Measurements from ENCODE around the gene ATP11A. TPM values are rescaled to one million over a fixed set of nuclear protein-coding genes. Genes with fewer than 3 reads are reported as not detected.

Gene ATP11A
- total RNA-seq, 1 experiment from 2014 or later: 80.4 TPM

- H3K27me3 ChIP-seq (ENCODE audit: insufficient read depth, low read length): no peaks in the 10 kb centered on the region
- ATAC-seq: no peak
- no peak for TF ChIP-seq ZNF274 (IDR thresholded peaks at IDR 0.05; ENCODE audit: low read depth, low read length)
- TF ChIP-seq ELF1 (IDR thresholded peaks at IDR 0.05; ENCODE audit: borderline replicate concordance, low read depth): no peak
- no peak for TF ChIP-seq CEBPB (IDR thresholded peaks at IDR 0.05; ENCODE audit: low read depth)
- RAD21 ChIA-PET (ENCODE audit: low non-redundant PET in 1 of 2, low total read pairs in 2 of 2, uncharacterized antibody in 2 of 2, unreplicated experiment in 2 of 2): no interaction called here
- H3K4me1 ChIP-seq (ENCODE audit: control insufficient read depth in 1 of 2, insufficient read depth in 2 of 2, low read length in 2 of 2): no peaks in the 10 kb centered on the region
- POLR2A ChIA-PET: no interaction called here
- CTCF ChIA-PET: no interaction called here
- no peaks in the 10 kb centered on the region for H3K36me3 ChIP-seq (ENCODE audit: control insufficient read depth in 1 of 2, insufficient read depth in 2 of 2, low read length in 2 of 2)
- no peak overlapping the region for H3K4me2 ChIP-seq (ENCODE audit: low read length)
- no peak overlapping the region for H3K9ac ChIP-seq (ENCODE audit: low read length)
- H3K9me3 ChIP-seq (ENCODE audit: control insufficient read depth in 1 of 2, insufficient read depth in 1 of 2, low read depth in 1 of 2, low read length in 2 of 2): no peaks in the 10 kb centered on the region
- no peaks in the 10 kb centered on the region for H4K20me1 ChIP-seq (ENCODE audit: insufficient read depth)
- no peaks in the 10 kb centered on the region for H3K79me2 ChIP-seq (ENCODE audit: insufficient read depth, low read length)
- no peak for DNase-seq (ENCODE audit: low read depth, low spot score)
- H3K9me2 ChIP-seq (ENCODE audit: insufficient read depth): no peaks in the 10 kb centered on the region
- intact Hi-C loops (cut with micrococcal nuclease): no loop called here
- no peak overlapping the region for H3K27ac ChIP-seq (ENCODE audit: low read depth, low read length)
- no TSS peak for BruUV-seq (replicated peaks)
- H2AFZ ChIP-seq (ENCODE audit: low read depth, low read length, poor library complexity, severe bottlenecking): no peak overlapping the region
- H3K4me3 ChIP-seq (replicated peaks in 1 of 2; ENCODE audit: low read depth in 1 of 2, low read length in 2 of 2): no peak overlapping the region
These were observed 31.9 kb upstream of the ATP11A start for GRCh38 chr13:112657850-112658445.

- Histone ChIP-seq H3K9me3 (ENCODE audit: control insufficient read depth in 1 of 2, insufficient read depth in 1 of 2, low read depth in 1 of 2, low read length in 2 of 2) (no peaks in the 10 kb centered on the region), H3K27ac (ENCODE audit: low read depth, low read length) (no peak overlapping the region), H2AFZ (ENCODE audit: low read depth, low read length, poor library complexity, severe bottlenecking) (no peak overlapping the region), H3K4me2 (ENCODE audit: low read length) (no peak overlapping the region), H3K79me2 (ENCODE audit: insufficient read depth, low read length) (no peaks in the 10 kb centered on the region), H3K36me3 (ENCODE audit: control insufficient read depth in 1 of 2, insufficient read depth in 2 of 2, low read length in 2 of 2) (no peaks in the 10 kb centered on the region), H3K9me2 (ENCODE audit: insufficient read depth) (no peaks in the 10 kb centered on the region), H3K4me3 (replicated peaks in 1 of 2; ENCODE audit: low read depth in 1 of 2, low read length in 2 of 2) (no peak overlapping the region), H3K27me3 (ENCODE audit: insufficient read depth, low read length) (no peaks in the 10 kb centered on the region), H3K4me1 (ENCODE audit: control insufficient read depth in 1 of 2, insufficient read depth in 2 of 2, low read length in 2 of 2) (no peaks in the 10 kb centered on the region), H3K9ac (ENCODE audit: low read length) (no peak overlapping the region), H4K20me1 (ENCODE audit: insufficient read depth) (no peaks in the 10 kb centered on the region)
- ChIA-PET POLR2A (no interaction called here), RAD21 (ENCODE audit: low non-redundant PET in 1 of 2, low total read pairs in 2 of 2, uncharacterized antibody in 2 of 2, unreplicated experiment in 2 of 2) (no interaction called here), CTCF (no interaction called here)
- intact Hi-C loops (cut with micrococcal nuclease): no loop called here
- no peak for ATAC-seq
- BruUV-seq (replicated peaks): no TSS peak
- DNase-seq (ENCODE audit: low read depth, low spot score): no peak
- TF ChIP-seq REST (IDR thresholded peaks at IDR 0.05; ENCODE audit: low read depth) (no peak), SIN3A (IDR thresholded peaks at IDR 0.05; ENCODE audit: low read depth) (no peak), SRF (IDR thresholded peaks at IDR 0.05; ENCODE audit: low read depth) (no peak), ATF3 (IDR thresholded peaks at IDR 0.05) (no peak), CBX3 (IDR thresholded peaks at IDR 0.05; ENCODE audit: low read depth) (no peak), CEBPB (IDR thresholded peaks at IDR 0.05; ENCODE audit: low read depth) (no peak)
These were observed 31.0 kb upstream of the ATP11A start for GRCh38 chr13:112658808-112659207.

Data from HCT116 (cell line).